HG03095 (cell line): ENCODE results near the gene CYSLTR1.
"Not testable (repeated sequence)": the region's sequence is repeated elsewhere in the genome, so short reads cannot be mapped to it uniquely, and the experiment has no call there.

Experiments used
- ATAC-seq: cut with Tn5 transposase; IDR thresholded peaks from one replicate; pipeline ENCODE4 v1.9.1; 2021; ENCODE audit warnings: moderate library complexity; ENCODE audit not compliant: unreplicated experiment

Gene CYSLTR1

GRCh38 chrX:78327370-78328086 is at the start of gene CYSLTR1:
Gene CYSLTR1, minus strand, starts transcription at chrX:78327611. Its CDS starts 53,865 bp downstream, at chrX:78273746.
- peak; percentile 54 for ATAC-seq

- no peak for ATAC-seq
These were observed 49.8 kb upstream of the CYSLTR1 start for GRCh38 chrX:78377186-78377585.

GRCh38 chrX:78375894-78376293 is 48.5 kb upstream of the CYSLTR1 start:
- no peak for ATAC-seq

GRCh38 chrX:78366576-78366975 is 39.2 kb upstream of the CYSLTR1 start:
- ATAC-seq = no peak

GRCh38 chrX:78357342-78358055 is 30.1 kb upstream of the CYSLTR1 start:
- no peak for ATAC-seq

GRCh38 chrX:78333521-78333920 is 6.1 kb upstream of the CYSLTR1 start:
- peak; percentile 65 for ATAC-seq

- no peak for ATAC-seq
These were observed 4.3 kb upstream of the CYSLTR1 start for GRCh38 chrX:78331708-78332107.

GRCh38 chrX:78330540-78330939 is 3.1 kb upstream of the CYSLTR1 start:
- no peak for ATAC-seq

GRCh38 chrX:78330068-78330467 is 2.7 kb upstream of the CYSLTR1 start:
- ATAC-seq = no peak

GRCh38 chrX:78329486-78329885 is 2.1 kb upstream of the CYSLTR1 start:
- ATAC-seq = no peak

GRCh38 chrX:78326401-78326800 is 1.0 kb downstream of the CYSLTR1 start:
- no peak for ATAC-seq

GRCh38 chrX:78322863-78323262 is 4.5 kb downstream of the CYSLTR1 start:
- no peak for ATAC-seq

GRCh38 chrX:78321809-78322208 is 5.6 kb downstream of the CYSLTR1 start:
- ATAC-seq = peak; percentile 89

- ATAC-seq = no peak
These were observed 11.1 kb downstream of the CYSLTR1 start for GRCh38 chrX:78316265-78316664.

GRCh38 chrX:78315745-78316144 is 11.7 kb downstream of the CYSLTR1 start:
- no peak for ATAC-seq

GRCh38 chrX:78314561-78314960 is 12.8 kb downstream of the CYSLTR1 start:
- no peak for ATAC-seq

- no peak for ATAC-seq
These were observed 13.9 kb downstream of the CYSLTR1 start for GRCh38 chrX:78313526-78313925.

GRCh38 chrX:78307665-78308064 is 19.7 kb downstream of the CYSLTR1 start:
- no peak for ATAC-seq

GRCh38 chrX:78303086-78303485 is 24.3 kb downstream of the CYSLTR1 start:
- ATAC-seq = no peak

- ATAC-seq = not testable (repeated sequence)
These were observed 26.5 kb downstream of the CYSLTR1 start for GRCh38 chrX:78300933-78301332.

- ATAC-seq = no peak
These were observed 43.9 kb downstream of the CYSLTR1 start for GRCh38 chrX:78283511-78283910.

GRCh38 chrX:78237127-78237526 is 90.3 kb downstream of the CYSLTR1 start:
- ATAC-seq = no peak
